ENCODE data around the gene PIGQ. TPM values are rescaled to one million over a fixed set of nuclear protein-coding genes. Genes with fewer than 3 reads are reported as not detected.

Gene PIGQ
- total RNA-seq, 1 donor, result 22.0 TPM

DNA sequence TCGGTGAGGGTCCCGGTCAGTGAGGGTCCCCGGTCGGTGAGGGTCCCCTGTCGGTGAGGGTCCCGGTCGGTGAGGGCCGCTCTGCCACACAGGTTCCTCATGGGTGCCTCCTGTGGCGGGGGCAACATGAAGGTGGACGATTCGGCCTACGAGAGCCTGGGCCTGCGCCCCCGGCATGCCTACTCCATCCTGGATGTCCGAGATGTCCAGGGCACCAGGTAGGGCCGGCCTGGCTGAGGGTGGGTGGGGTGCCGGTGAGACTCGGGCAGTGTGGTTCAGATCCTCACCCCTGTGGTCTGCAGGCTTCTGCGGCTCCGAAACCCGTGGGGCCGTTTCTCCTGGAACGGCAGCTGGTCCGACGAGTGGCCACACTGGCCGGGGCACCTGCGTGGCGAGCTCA lies 18.6 kb upstream of the PIGQ start:
- no peak overlapping the region for H3K4me3 ChIP-seq (ENCODE audit: low read depth, low read length)
- TF ChIP-seq, protein P1, sequence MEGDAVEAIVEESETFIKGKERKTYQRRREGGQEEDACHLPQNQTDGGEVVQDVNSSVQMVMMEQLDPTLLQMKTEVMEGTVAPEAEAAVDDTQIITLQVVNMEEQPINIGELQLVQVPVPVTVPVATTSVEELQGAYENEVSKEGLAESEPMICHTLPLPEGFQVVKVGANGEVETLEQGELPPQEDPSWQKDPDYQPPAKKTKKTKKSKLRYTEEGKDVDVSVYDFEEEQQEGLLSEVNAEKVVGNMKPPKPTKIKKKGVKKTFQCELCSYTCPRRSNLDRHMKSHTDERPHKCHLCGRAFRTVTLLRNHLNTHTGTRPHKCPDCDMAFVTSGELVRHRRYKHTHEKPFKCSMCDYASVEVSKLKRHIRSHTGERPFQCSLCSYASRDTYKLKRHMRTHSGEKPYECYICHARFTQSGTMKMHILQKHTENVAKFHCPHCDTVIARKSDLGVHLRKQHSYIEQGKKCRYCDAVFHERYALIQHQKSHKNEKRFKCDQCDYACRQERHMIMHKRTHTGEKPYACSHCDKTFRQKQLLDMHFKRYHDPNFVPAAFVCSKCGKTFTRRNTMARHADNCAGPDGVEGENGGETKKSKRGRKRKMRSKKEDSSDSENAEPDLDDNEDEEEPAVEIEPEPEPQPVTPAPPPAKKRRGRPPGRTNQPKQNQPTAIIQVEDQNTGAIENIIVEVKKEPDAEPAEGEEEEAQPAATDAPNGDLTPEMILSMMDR (IDR thresholded peaks at IDR 0.05; ENCODE audit: insufficient read depth, low read depth, low read length), result no peak
- DNase-seq (ENCODE audit: low read depth), result no peak

DNA sequence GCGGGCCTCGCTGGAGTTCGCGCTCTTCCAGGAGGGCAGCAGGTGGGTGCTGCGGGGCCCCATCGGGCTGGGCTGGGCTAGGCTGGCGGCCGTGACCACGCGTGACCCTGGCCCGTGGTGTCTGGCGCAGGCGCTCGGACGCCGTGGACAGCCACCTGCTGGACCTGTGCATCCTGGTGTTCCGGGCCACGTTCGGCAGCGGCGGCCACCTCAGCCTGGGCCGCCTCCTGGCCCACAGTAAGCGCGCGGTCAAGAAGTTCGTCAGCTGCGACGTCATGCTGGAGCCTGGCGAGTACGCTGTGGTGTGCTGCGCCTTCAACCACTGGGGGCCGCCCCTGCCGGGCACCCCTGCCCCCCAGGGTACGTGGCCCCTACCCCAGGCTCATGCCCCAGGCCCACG lies 17.6 kb upstream of the PIGQ start:
- TF ChIP-seq, protein P1 (IDR thresholded peaks at IDR 0.05; ENCODE audit: insufficient read depth, low read depth, low read length), result no peak
- no peak overlapping the region for H3K4me3 ChIP-seq (ENCODE audit: low read depth, low read length)
- no peak for DNase-seq (ENCODE audit: low read depth)

DNA sequence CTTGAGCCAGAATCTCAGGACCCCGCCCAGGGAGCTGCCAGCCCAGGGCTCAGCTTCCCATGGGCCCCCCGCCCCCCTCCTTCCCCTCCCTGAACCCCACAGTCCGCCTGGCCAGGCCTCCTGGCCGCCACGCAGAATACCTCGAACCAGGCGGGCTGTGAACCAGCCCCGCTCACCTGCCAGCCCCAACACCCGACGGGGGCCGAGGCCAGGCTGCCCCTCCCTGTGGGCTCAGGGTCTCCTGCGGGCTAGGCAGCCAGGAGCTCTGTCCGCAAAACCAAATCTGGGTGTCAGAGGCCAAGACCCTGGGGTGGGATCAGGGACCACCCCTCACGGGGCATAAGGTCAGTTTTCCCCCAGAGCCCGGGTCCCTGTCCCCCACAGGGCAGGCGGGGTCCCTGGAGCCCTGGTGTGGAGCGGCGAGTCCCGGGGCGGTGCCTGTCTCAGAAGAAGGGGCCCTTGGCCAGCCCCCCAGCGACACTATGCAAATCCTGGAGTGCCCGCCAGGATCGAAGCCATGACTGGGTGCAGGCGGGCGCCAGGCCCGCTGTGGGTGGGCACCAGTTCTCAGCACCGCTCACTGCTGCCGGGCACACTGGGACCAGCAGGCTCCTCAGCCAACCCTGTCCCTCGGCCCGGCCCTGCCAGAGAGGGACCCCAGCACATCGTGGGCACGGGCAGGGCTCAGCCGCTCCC lies 16.0 kb upstream of the PIGQ start:
- no peak for DNase-seq (ENCODE audit: low read depth)
- no peak overlapping the region for H3K4me3 ChIP-seq (ENCODE audit: low read depth, low read length)
- TF ChIP-seq, protein P1 (IDR thresholded peaks at IDR 0.05; ENCODE audit: insufficient read depth, low read depth, low read length), result no peak

DNA sequence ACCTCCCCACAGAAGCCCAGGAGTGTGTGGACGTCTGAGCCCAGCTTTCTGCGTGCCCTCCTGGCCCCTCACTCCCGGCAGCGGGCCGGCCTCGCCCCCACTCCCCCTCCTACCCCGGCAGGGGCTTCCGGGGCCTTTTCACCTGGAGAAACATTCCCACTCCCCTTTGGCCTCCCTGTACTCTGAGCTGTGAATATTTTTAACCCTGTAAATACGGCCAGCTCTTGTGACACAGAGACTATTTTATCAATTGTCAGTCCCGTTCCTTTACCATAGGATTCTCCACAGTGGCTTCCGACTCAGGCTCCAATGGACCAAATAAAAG lies 15.5 kb upstream of the PIGQ start:
- TF ChIP-seq, protein P1 (IDR thresholded peaks at IDR 0.05; ENCODE audit: insufficient read depth, low read depth, low read length), result no peak
- H3K4me3 ChIP-seq (ENCODE audit: low read depth, low read length), result no peak overlapping the region
- no peak for DNase-seq (ENCODE audit: low read depth)

DNA sequence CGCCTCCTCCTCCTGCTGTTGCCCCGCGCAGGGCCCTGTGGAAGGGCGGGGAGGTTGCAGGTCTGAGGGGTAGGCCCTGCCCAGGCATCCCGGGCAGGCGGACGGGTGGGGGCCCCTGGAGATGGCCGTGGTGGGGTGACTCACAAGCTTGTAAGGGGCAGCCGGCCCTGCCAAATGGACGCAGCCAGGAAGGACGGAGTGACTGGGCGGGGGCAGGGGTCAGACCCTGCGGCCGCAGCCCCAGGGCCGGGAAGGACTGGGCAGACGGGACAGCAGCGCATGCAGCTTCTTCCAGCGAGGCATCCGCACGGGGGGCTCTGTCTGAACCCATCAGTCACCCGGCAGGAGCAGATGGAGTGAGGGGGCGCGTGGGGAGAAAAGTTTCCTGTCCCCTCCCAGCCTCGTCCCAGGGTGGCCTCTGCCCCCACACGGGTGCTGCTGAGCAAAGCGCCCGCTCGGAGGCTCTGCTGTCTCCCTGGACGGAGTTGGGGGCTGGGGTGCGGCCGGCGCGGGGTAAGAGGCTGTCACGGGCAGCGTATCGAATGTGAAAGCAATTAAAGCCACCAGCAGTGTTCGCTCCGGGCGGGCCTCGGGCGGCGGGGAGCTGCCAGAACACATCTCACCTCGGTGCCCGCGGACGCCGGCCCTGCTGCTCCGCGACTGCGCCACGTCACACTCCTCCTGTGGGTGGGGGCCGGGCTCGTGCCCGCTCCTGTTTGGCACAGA lies 15.0 kb upstream of the PIGQ start:
- DNase-seq (ENCODE audit: low read depth), result peak; percentile 46
- TF ChIP-seq, protein P1 (IDR thresholded peaks at IDR 0.05; ENCODE audit: insufficient read depth, low read depth, low read length), result no peak
- H3K4me3 ChIP-seq (ENCODE audit: low read depth, low read length), result no peak overlapping the region

DNA sequence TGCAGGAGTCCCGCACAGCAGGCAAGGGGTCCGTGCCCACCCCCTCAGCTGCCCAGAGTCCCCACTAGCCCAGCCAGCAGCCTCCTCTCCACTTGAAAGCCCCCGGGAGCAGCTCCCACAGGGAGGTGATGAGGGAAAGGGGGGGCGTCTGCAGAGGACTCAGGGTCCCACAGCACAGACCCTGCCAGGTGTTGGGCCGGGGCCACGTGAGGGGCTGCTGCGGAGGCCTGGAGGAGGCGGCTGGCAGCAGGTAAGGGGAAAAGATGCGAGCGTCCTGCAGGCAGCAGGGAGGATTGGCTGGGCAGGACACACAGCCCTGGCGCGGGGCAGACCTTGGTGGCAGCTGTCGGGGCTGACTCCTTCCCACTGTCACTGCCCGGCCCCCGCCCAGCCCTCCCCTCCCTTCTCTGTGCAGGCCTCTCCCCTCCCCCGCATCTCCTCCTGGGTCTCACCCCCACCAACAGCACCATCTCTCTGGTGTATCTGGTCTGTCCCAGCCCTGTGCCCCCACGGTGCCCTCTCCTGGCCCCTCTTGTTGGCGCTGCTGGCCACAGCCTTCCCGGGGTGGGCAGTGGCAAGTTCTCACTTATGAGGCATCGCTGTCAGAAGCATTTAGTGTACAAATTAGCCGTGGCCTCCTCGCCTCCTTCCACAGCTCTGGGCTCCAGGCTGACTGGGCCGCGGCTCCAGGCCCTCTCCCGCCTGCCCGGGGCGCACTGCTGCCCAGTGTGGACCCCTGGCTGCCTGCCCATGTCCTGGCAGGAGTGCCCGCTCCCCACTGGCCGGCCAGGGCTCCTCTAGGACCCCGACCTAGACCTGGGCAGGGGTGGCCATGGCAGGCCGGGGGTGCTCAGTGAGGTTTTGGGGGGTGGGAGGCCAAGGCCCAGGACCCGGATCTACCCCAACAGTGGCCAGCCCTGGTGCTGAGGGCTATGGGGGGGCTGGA lies 14.0 kb upstream of the PIGQ start:
- DNase-seq (ENCODE audit: low read depth), result no peak
- TF ChIP-seq, protein P1 (IDR thresholded peaks at IDR 0.05; ENCODE audit: insufficient read depth, low read depth, low read length), result no peak
- H3K4me3 ChIP-seq (ENCODE audit: low read depth, low read length), result no peak overlapping the region

Measured in fibroblast of villous mesenchyme (primary cell).